ENCODE results near the gene INHBE.
"Not testable (repeated sequence)": the region's sequence is repeated elsewhere in the genome, so short reads cannot be mapped to it uniquely, and the experiment has no call there.

Gene INHBE

DNA sequence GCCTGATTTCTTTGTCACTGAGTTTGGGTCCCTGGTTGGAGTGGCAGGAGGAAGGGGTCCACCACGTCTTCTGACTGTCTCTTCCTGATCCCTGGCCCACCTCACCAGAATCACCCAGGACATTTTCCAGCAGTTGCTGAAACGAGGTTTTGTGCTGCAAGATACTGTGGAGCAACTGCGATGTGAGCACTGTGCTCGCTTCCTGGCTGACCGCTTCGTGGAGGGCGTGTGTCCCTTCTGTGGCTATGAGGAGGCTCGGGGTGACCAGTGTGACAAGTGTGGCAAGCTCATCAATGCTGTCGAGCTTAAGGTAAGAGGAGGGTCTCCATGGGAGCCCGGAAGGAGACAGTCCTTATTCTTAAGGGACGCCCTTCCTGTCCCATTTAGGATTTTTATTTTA, 45.1 kb downstream of the INHBE start:
- DNase-seq: no peak

DNA sequence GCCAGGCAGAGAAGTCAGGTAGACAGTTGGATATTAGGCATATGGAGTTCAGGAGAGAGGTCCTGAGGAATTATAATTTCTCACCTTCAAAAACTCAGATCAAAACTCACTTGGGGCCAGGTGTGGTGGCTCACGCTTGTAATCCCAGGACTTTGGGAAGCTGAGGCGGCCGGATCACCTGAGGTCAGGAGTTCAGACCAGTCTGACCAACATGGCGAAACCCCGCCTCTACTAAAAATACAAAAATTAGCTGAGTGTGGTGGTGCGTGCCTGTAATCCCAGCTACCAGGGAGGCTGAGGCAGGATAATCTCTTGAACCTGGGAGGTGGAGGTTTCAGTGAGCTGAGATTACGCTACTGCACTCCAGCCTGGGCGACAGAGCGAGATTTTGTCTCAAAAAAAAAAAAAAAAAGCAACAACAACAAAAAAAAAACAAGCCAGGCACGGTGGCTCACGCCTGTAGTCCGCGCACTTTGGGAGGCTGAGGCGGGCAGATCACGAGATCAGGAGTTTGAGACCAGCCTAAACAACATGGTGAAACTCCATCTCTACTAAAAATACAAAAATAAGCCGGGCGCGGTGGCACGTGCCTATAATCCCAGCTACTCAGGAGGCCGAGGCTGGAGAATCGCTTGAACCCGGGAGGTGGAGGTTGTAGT, 47.3 kb downstream of the INHBE start:
- DNase-seq: not testable (repeated sequence)

DNA sequence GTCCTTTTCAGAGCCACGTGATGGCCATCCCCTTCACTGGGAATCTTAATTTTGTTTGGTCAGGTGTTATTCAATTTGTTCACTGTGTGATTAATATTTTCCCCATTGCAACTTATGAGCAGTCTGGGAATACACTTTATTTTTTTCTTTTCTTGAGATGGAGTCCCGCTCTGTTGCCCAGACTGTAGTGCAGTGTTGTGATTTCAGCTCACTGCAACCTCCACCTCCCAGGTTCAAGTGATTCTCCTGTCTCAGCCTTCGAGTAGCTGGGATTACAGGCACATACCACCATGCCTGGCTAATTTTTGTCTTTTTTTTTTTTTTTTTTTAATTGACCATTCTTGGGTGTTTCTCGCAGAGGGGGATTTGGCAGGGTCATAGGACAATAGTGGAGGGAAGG, 51.4 kb downstream of the INHBE start:
- not testable (repeated sequence) for DNase-seq
